Fibroblast of villous mesenchyme (primary cell): ENCODE results near the gene PAK4. TPM values are rescaled to one million over a fixed set of nuclear protein-coding genes. Genes with fewer than 3 reads are reported as not detected.

Experiments
- DNase-seq: peaks from one replicate; pipeline ENCODE4 v3.0.0-alpha.2; 2010; ENCODE audit warnings: low read depth
- H3K4me3 ChIP-seq: 2 replicates; pipeline ENCODE4 v1.5.1; 2011; ENCODE audit warnings: low read depth, mild to moderate bottlenecking, low read length
- total RNA-seq: library from RNA; depleted of rRNA; stranded (reverse); fragments of >200 nt; gene quantifications from 2 replicates; pipeline ENCODE4 v1.2.3, GENCODE V29; 2012
- TF ChIP-seq, protein P1 (sequence below): IDR thresholded peaks from 2 replicates; pipeline ENCODE4 v1.5.1; 2012; ENCODE audit warnings: low read depth, mild to moderate bottlenecking, low read length; ENCODE audit not compliant: insufficient read depth

Gene PAK4
- total RNA-seq, 1 donor, result 9.5 TPM

DNA sequence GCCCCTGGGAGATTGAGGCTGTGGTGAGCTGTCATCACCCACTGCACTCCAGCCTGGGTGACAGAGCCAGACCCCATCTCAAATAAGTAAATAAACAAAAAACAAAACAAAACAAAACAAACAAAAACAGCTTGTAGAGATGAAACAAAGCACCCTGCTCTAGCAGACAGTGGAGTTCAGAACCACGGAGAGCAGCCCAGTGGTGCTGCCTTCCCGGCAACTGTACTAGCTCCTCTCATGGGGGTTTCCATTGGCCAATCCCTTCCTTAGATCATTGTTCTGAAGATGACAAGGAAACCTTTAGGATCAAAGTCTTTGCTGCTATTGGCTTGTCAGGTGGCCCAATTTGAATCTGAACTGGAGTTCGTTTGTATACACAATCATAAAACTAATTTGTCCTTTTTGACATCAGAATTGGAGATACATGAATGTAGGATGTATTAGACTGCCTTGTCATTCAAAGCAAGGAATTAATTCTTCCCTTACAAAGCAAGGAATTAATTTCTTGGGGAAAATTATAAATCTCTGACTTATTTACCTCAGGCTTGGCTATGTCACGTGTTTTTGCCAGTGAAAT, 98.2 kb downstream of the PAK4 start:
- TF ChIP-seq, protein P1, sequence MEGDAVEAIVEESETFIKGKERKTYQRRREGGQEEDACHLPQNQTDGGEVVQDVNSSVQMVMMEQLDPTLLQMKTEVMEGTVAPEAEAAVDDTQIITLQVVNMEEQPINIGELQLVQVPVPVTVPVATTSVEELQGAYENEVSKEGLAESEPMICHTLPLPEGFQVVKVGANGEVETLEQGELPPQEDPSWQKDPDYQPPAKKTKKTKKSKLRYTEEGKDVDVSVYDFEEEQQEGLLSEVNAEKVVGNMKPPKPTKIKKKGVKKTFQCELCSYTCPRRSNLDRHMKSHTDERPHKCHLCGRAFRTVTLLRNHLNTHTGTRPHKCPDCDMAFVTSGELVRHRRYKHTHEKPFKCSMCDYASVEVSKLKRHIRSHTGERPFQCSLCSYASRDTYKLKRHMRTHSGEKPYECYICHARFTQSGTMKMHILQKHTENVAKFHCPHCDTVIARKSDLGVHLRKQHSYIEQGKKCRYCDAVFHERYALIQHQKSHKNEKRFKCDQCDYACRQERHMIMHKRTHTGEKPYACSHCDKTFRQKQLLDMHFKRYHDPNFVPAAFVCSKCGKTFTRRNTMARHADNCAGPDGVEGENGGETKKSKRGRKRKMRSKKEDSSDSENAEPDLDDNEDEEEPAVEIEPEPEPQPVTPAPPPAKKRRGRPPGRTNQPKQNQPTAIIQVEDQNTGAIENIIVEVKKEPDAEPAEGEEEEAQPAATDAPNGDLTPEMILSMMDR, result no peak
- H3K4me3 ChIP-seq, result no peak overlapping the region
- DNase-seq, result peak; percentile 33

DNA sequence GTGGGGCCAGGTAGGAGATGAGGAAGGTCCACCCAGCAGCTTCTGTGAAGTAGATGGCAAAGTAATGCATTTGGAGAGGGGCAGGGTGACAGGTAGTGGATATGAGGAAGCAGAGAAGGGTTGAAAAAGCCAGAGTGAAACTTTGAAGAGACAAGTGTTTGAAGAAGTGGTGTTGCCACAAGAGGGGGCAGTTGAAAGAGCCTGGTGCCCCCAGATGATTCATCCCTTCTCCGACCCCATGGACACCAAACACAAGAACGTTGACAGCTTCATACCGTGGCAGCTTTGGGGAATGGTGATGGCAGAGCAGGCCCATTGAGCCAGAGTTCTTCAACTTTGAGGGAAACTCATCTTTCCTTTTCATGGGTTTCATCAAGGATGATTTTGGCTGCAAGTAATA, 99.3 kb downstream of the PAK4 start:
- TF ChIP-seq, protein P1, result no peak
- DNase-seq, result no peak
- H3K4me3 ChIP-seq, result no peak overlapping the region

Other genes with a start within 250 kb of the PAK4 start
- 1.3 TPM in 2 replicates for gene RINL, start 247.5 kb upstream of the PAK4 start, total RNA-seq
- gene SIRT2, start 226.2 kb upstream of the PAK4 start, total RNA-seq, result 45.3 and 57.0 TPM in 2 replicates
- gene NFKBIB, start 225.8 kb upstream of the PAK4 start, total RNA-seq, result 7.3 and 13.9 TPM in 2 replicates
- gene CCER2, start 213.6 kb upstream of the PAK4 start, total RNA-seq, result not detected in 2 replicates
- gene SARS2, start 195.0 kb upstream of the PAK4 start, total RNA-seq, result 19.0 and 23.8 TPM in 2 replicates
- 24.6 and 38.7 TPM in 2 replicates for gene MRPS12, start 194.8 kb upstream of the PAK4 start, total RNA-seq
- 19.9 and 29.0 TPM in 2 replicates for gene FBXO17, start 150.0 kb upstream of the PAK4 start, total RNA-seq
- gene FBXO27, start 93.2 kb upstream of the PAK4 start, total RNA-seq, result 2.9 and 4.7 TPM in 2 replicates
- not detected in 2 replicates for gene ACP7, start 41.4 kb upstream of the PAK4 start, total RNA-seq
- not detected in 2 replicates for gene NCCRP1, start 71.2 kb downstream of the PAK4 start, total RNA-seq
- gene SYCN, start 78.5 kb downstream of the PAK4 start, total RNA-seq, result not detected in 2 replicates
- not detected in 2 replicates for gene IFNL3, start 119.2 kb downstream of the PAK4 start, total RNA-seq
- not detected in 2 replicates for gene IFNL4, start 123.1 kb downstream of the PAK4 start, total RNA-seq
- gene IFNL2, start 142.6 kb downstream of the PAK4 start, total RNA-seq, result not detected in 2 replicates
- not detected in 2 replicates for gene IFNL1, start 170.6 kb downstream of the PAK4 start, total RNA-seq
- gene LRFN1, start 195.1 kb downstream of the PAK4 start, total RNA-seq, result under 0.01 TPM in 1 of 2 replicates, not detected in the other
- 0.86 and 1.6 TPM in 2 replicates for gene GMFG, start 210.3 kb downstream of the PAK4 start, total RNA-seq
- gene SAMD4B, start 216.6 kb downstream of the PAK4 start, total RNA-seq, result 38.0 and 45.7 TPM in 2 replicates